GM19328 (cell line): ENCODE results near the gene ZNF541.

Source experiments
- ATAC-seq: cut with Tn5 transposase; IDR thresholded peaks from one replicate; pipeline ENCODE4 v1.9.1; 2021; ENCODE audit warnings: mild to moderate bottlenecking, moderate library complexity; ENCODE audit not compliant: unreplicated experiment

ZNF541 gene, protein sequence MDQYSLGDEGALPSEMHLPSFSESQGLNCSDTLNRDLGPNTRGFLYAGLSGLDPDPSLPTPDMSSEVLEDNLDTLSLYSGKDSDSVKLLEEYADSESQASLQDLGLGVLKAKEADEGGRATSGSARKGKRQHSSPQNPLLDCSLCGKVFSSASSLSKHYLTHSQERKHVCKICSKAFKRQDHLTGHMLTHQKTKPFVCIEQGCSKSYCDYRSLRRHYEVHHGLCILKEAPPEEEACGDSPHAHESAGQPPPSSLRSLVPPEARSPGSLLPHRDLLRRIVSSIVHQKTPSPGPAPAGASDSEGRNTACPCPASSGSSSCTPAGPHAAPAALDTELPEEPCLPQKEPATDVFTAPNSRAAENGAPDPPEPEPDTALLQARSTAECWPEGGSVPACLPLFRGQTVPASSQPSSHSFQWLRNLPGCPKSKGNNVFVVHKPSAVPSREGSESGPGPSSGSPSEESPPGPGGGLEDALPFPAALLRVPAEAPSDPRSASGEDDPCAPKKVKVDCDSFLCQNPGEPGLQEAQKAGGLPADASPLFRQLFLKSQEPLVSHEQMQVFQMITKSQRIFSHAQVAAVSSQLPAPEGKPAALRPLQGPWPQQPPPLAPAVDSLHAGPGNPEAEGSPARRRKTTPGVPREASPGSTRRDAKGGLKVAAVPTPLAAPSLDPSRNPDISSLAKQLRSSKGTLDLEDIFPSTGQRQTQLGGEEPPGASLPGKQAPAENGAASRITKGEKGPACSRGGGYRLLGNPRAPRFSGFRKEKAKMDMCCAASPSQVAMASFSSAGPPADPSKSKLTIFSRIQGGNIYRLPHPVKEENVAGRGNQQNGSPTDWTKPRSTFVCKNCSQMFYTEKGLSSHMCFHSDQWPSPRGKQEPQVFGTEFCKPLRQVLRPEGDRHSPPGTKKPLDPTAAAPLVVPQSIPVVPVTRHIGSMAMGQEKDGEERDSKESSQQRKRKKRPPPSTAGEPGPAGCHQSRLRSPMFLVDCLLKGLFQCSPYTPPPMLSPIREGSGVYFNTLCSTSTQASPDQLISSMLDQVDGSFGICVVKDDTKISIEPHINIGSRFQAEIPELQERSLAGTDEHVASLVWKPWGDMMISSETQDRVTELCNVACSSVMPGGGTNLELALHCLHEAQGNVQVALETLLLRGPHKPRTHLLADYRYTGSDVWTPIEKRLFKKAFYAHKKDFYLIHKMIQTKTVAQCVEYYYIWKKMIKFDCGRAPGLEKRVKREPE (N-terminal part only)

DNA sequence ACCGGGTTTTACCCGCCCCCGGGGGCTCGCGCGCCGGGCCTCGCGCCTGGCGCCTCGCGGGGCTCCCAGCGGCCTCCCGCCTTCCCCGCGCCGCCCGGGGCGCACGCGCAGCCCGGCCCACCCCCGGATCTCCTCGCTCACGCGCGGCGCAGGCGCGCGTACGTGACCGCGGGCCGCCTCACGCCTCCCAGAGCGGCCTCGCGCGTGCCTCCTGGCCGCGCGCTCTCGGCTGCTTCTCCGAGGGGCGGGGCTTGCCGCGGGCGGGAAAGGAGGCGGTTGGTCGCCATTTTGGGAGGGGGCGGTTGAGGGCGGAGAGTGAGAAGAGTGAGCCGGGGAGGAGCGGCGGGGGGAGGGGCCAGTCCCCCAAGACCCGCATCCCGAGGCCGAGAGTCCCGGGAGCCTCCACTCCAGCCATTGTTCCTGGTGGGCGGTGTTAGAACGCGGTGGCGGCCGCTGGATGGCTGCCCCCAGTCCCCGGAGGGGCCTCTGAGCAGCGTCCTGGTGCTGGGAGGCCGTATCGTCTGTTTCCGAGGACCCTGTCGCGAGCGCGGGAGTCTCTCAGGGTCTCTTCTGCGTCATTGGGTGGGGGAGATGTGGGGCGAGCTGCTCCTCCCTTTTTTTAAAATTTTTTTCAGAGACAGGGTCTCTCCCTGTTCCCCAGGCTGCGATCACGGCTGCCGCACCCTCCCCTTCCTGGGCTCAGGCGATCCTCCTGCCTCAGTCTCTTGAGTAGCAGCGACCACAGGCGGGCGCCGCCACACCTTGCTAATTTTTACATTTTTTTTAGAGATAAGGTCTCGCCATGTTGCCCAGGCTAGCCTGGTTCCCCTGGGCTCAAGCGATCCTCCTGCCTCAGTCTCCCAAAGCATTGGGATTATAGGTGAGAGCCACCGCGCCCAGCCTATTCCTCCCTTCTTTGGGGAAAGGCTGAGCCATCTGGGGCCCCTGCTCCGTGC lies at the start of gene ZNF541:
Gene ZNF541, minus strand, starts transcription at position 78 of the 956 bp plus-strand sequence. CDS start 17,292 bp downstream, outside the sequence.
- ATAC-seq = no peak

DNA sequence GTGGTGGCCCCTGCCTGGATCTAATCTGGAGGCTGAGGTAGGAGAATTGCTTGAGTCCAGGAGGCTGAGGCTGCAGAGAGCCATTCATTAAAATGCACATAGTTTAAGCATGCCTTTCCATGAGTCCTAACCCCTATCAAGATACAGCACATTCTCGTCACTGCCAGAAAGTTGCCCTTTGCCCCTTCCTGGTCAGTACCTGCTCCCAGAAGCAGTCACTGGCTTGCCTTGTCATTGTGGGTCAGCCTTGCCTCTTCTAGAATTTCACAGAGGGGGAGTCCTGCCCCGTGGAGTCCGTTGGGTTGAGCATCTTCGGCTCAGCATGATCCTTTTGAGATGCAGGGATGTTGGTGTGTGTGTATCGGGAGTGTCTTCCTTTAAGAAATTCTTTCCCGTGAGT lies 46.8 kb upstream of the ZNF541 start:
- no peak for ATAC-seq

DNA sequence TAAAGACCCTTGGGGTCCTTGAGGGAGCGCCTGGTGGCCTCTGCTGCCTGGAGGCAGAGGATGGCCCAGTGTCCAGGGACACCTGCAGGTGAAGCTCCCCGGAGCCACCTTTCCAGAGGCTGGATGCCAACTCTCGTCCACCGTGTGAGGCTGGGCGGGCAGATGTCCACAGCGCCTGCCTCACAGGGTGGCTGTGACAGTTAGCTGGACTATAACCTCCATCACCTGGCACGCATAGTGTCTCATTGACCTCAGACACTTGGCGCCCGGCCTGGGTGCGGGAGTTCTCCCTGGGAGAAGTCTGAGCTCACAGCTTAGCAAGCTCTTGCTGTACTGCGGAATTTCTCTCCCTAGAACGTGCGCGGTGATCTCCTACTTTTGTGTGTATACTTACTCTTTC lies 45.8 kb upstream of the ZNF541 start:
- ATAC-seq = no peak

DNA sequence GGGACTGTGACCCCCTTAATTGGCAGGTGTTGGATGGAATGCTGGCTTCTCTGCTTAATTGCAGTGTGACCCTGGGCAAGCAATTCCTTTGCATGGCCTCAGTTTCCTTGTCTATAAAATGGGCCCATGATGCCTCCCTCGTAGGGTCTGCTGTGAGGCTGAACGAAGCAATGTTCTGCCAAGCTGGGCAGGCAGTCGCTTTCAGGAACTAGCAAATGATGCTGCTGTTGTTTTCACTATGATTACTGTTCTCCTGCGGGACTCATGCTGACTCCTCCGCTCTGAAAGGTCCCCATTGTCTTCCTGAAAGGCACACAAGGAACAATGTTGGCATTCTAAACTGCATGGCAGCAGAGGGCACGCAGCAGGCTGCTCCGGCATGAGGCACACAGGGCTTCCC lies 42.8 kb upstream of the ZNF541 start:
- ATAC-seq = no peak

DNA sequence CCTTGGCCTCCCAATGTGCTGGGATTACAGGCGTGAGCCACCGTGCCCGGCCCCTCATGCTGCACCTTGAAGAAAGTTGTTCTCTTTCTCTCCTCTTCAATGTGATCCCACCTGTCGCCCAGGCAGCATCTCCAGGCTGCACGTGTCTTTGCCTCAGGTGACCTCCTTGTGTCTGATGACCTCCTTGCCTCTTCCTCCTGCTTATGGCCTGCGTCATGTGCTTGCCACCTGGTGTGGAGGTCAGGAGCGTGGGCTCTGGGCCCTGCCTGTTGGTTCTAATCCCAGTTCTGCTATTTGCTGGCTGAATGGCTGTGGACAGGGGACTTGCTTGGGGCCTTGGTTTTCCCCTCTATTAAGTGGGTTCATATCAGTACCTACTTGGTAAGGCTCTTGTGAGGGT lies 42.3 kb upstream of the ZNF541 start:
- ATAC-seq = no peak

DNA sequence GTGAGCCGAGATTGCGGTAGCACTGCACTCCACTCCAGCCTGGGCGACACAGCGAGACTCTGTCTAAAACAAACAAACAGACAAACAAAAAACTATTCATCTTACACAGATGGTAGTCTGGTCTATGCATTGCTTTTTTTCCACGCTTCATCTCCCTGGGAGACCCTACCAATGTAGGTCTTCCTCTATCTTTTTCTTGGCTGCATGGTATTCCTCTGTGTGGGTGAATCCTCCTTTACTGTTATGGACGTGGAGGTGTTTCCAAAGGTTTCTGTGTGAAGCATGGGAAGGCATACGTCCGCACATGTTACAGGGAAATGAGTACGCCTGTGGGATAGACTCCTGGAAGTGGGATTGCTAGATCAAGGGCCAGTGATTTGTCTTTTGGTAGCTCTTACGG lies 41.6 kb upstream of the ZNF541 start:
- ATAC-seq = no peak

DNA sequence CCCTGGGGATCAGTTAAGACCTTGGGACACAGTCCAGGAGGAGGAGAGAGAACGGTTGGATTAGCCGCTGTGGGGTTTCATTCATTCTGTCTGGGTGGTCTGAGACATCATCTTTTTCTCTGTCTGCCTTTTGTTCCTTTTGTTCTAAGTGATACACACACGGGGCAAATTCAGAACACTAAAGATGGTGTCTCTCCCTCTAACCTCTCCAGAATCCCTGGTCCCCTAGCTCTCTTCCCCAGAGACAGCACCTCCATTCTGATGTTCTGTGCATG lies 41.0 kb upstream of the ZNF541 start:
- no peak for ATAC-seq

DNA sequence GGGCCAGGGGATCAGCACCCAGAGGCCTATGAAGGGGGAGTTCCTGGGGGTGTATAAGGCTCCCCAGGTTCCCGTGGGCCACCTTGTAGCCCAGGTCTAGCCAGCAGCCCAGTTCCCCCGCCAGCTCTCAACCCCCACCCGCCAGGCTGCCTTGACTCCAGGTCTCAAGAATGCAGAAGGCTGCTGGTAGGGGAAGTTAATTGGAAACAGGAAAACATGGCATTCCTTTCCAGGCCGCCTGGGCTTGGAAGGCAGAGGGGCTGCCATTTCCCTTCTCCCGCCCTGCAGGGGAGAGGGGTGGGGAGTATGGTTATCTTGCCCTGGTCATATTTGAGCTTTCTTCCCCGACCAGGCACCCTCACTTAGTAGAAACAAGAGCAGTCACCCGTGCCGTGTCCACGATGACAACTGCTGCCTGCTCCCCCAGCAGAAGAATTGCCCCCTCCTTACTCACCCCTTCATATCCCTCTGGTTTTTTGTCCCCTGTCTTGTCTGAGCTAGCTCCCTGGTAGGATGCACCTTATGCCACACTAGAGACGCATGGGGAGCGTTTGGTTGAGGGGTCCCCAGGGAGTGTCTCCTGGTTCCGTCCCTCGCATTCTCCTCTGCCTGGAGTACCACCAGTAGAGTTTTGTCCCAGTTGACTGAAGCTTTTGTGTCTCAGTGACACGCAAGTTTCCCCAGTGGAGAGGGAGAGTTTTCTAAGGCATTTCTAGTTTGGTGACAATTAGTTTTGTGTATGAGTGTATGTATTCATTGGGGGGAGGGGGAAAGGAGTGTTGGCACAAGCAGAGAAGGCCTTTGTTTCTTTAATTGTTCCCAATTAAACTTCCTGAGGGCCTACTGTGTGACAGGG lies 40.4 kb upstream of the ZNF541 start:
- no peak for ATAC-seq

DNA sequence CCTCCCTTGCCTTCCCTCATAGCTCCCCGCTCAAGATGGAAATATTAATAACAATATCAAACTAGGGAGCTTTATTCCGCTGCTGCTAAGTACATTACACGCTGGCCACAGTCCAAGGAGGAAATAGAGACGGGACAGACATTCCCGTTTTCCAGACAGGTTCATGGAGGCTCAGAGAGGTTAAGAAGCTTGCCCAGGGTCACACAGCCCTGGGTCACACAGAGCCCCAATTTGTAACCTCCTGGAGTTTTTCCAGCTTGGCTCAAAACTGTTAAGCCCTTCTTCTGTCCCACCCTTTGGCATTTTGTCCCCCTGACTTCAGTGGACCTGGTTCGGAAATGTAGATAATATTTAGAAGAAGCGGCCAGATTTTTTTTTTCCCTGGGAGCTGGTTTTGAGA lies 38.0 kb upstream of the ZNF541 start:
- ATAC-seq = no peak

DNA sequence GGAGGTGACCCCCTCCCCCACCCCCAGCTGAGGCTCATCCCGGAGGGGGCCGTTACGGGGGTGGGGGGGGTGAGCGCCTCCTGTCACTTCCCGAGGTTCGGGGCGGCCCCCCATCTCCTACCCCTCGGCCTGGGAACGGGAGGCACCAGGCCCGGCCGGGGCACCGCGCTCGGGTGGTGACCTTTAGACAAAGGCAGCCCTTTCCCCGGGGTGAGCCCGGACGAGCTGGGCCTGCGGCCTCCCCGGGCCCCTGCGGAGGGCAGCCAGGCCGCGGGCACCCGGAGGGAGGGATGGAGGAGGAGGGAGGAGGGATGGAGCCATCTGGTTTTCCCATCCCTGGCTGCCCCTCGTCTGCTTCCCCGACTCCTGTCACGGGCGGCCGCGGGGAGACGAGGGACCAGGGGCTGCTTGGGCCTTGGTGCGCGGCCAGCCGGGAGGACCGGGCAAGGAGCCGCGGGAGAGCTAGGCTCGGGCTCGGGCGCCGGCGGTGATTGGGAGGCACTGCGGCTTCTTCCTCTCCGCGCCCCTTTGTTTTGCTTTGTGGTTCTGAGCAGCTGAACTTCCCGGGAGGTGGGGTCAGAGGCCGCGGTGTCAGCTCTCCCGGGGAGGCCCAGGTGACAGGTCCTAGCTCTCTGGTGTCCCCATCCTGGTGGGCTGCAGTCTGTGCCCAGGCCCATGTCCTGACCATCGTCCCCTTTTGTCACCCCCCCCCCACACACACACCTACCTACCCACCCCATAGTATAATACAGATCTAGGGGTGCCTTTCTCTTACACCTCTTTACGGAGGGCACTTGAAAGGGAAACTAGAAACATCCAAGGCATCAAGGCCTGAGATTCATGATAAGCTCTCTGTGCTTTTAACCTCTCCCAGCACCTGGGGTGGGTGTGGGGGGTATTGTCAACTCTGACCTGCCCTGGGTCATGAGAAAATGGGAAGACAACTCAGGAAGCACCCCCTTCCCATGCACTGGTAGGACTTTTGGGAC lies 37.3 kb upstream of the ZNF541 start:
- no peak for ATAC-seq

DNA sequence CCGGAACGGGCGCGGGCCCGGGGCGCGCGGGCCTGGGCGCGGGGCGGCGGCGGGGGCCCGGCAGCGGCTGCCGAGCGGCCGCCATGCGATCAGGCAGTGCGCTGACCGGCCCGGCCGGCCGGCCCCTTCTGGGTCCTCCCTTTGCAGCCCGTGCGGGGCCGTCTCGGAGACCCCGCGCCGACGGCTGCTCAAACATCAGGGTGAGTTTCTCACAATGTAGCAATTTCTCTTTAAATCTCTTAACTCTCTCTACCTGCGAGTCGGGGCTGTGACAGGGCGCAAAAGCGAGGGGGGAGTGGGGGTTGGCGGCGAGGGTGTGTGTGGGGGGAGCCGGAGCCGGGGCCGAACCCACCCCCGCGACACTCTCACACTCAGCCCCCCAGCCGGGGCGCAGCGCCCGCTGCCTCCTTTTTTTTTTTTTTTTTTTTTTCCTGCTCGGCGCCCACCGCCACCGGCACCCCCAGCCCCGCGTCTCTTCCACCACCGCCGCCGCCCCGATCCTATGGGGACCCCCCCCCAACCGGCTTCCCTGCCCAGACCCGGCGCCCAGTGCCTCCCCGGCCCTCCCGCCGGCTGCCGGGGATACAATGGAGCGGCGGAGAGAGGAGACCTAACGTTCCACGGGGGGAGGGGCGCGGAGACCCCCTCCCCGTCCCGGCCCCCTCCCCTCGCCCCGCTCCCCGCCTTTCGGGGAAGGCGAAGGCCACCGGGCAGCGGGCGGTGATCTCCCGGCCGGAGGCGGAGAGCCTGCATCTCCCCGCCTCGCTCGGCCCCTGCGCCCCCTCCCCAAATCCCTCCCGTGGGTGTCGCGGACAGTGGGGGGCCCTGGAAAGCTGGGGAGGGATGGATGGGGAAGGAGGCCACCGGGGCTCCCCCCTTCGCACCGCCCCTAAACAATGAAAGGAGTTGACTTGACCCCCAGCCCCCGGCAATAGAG lies 36.3 kb upstream of the ZNF541 start, which contains the start of gene BICRA:
Gene BICRA, plus strand, starts transcription at position 166 of the 937 bp plus-strand sequence. CDS start 64,441 bp downstream, outside the sequence.
- ATAC-seq = peak; percentile 49

DNA sequence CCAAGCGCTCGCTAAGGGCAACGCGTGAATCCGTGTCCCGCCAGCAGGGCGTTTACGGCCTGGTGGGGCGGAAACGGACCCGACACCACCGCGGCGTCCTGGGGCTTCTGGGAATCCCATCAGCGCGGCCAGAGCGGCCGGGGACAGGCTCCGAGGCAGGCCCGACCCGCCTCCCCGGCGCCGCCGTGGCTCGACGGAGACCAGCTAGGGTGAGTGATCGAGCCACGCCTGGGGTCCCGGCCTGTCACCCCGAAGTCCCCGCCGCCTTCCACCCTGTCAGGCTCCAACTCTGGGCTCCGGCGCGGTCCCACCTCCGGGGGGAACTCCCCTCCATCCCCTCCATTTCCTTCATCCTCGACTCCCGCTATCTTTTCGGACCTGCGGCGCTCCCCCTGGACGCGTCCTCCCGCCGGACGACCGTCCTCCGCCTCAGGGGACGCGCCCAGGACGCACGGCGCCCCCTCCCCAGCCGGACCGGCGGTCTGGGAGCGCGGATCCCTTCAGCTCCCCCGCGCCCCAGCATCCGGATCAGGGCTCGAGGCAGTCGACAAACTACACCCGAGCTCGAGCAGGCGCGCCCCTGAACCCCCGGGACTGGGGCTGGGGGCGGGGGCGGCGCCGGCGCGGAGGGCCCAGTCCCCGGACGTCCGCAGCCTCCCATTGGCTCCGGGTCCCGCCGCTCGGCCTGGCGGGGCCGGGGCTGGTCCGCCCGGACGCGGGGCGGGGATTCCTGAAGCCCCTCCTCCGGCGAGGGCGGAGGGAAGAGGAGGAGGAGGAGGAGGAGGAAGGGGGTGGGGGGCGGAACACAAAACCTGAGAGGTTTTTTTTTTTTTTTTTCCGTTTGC lies 35.3 kb upstream of the ZNF541 start:
- ATAC-seq = peak; percentile 88

DNA sequence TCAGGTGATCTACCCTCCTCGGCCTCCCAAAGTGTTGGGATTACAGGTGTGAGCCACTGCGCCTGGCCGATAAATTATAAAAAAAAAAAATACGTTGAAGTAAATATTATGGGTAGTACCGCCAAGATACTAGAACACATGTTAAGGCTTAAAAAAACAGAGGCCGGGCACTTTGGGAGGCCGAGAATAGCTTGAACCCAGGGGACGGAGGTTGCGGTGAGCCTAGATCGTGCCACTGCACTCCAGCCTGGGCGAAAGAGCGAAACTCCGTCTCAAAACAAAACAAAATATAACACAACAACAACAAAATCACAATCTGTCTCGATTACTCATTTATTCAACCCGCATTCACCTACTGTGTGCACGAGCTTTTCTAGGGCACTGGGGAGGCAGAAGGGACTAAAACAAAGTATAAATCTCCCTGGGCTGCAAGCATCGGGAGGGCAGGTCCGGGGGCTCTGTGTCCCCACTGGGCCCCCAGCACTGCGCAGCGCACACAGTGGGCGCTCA lies 34.7 kb upstream of the ZNF541 start:
- ATAC-seq = no peak

DNA sequence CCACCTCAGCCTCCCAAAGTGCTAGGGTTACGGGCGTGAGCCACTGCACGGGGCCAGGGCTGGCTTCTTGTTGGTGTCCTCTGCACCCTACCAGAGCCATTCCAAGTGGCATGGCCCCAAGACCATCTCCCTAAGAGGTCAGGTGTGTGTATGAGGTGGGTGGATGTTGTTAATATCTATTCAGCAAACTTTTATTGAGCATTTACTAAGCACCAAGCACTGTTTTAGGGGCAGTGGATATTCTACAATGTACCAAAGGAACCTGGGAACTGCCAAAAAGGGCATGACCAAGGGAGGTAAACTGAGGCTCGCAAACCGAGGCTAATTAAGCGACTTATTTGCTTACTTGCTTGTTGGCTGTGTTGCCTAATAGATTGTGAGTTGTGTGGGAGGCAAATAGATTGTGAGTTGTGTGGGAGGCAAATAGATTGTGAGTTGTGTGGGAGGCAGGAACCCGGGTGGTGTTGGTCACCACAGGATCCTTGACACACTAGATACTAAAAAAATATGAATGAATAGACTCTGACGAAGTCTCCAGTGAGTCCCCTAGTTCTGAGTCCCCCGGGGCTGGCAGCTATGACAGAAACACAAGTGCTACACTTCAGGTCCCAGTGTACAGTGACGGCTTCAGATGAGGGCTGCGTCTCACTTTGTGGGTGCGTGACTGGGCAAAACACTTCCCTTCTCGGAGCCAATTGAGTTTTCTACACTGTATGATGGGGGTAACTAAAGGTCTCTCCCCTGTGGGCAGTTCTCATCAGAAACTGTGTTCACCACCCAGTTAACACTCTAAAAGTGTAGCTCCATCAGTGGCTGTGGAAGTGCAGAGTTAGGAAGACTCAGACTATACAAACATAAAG lies 31.0 kb upstream of the ZNF541 start:
- no peak for ATAC-seq
